Tibial nerve (tissue), 4 donors: Measurements from ENCODE around the gene TLNRD1. TPM values are rescaled to one million over a fixed set of nuclear protein-coding genes. Genes with fewer than 3 reads are reported as not detected.

Source experiments
- DNase-seq, 2 donors: peaks; one replicate each; pipeline ENCODE4 v3.0.0-alpha.2; 2019; ENCODE audit warnings: low spot score in 2 of 2
- H3K27ac ChIP-seq, 4 donors: fragments of 200-600 bp; sonication (generic) in 3 of 4; one replicate each; pipeline ENCODE4 v1.5.1; 2017 to 2019; ENCODE audit warnings: mild to moderate bottlenecking in 1 of 4
- H3K27me3 ChIP-seq, 2 donors: fragments of 200-600 bp; sonication (generic) in 1 of 2; one replicate each; pipeline versions ENCODE4 v1.5.1 to v1.6.0; 2017 to 2019
- H3K36me3 ChIP-seq, 3 donors: fragments of 200-600 bp; sonication (generic); one replicate each; pipeline ENCODE4 v1.5.1; 2018 to 2019
- H3K4me1 ChIP-seq, 4 donors: fragments of 200-600 bp; sonication (generic) in 3 of 4; one replicate each; pipeline ENCODE4 v1.5.1; 2017 to 2019
- H3K4me3 ChIP-seq, 4 donors: fragments of 200-600 bp; sonication (generic) in 3 of 4; one replicate each; pipeline ENCODE4 v1.5.1; 2017 to 2019; ENCODE audit warnings: mild to moderate bottlenecking in 1 of 4, moderate library complexity in 1 of 4
- H3K9me3 ChIP-seq, 4 donors: fragments of 200-600 bp; sonication (generic) in 3 of 4; one replicate each; pipeline ENCODE4 v1.5.1; 2017 to 2019
- EP300 ChIP-seq, 2 donors: sonication (generic); formaldehyde crosslinking; IDR thresholded peaks; one replicate each; pipeline ENCODE4 v1.6.1; 2017; ENCODE audit warnings: antibody characterized with exemption in 2 of 2, mild to moderate bottlenecking in 1 of 2
- POLR2A ChIP-seq, 2 donors: fragments of 450-650 bp; IDR thresholded peaks; one replicate each; pipeline ENCODE4 v1.6.1; 2017; ENCODE audit warnings: antibody characterized with exemption in 2 of 2, mild to moderate bottlenecking in 2 of 2, moderate library complexity in 2 of 2
- WGBS, 2 donors: methylation state at CpG; one replicate each; pipeline ENCODE4 v1.1.5; 2018; 5-methylcytosine and 5-hydroxymethylcytosine counted together
- total RNA-seq, 4 donors: library from RNA; depleted of rRNA; stranded (reverse); fragments of >200 nt; gene quantifications; one replicate each; pipeline ENCODE4 v1.1.0, GENCODE V29; 2016
- TF ChIP-seq, protein P1 (sequence below), 5 experiments: fragments of 200-600 bp in 3 of 5; fragments of 450-650 bp in 2 of 5; sonication (generic) in 3 of 5; IDR thresholded peaks; one replicate each; pipeline ENCODE4 v1.5.1; 2016 to 2019; ENCODE audit warnings: antibody characterized with exemption in 5 of 5, mild to moderate bottlenecking in 3 of 5, moderate library complexity in 2 of 5

Gene TLNRD1
- total RNA-seq, 4 donors from 2014 or later, result 18.8 to 46.5 (median 30.0) TPM

DNA sequence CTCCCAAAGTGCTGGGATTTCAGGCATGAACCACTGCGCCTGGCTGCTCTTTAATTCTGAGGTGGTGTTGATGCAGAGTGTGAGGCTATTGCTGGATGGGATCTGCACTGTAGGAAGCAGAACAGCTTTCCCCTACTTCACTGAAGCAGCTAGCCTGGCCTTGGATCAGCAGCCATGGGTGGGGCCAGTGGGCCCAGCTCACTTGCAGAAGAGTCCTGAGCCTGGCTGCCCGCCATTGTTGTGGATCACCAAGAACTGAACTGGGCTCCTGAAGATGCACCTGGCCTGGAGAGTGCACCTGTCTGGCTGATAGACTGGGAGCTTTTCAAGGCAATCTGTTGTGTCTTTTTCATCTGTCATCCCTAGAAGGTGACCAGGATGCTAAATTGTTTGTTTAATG is 11.9 kb downstream of the TLNRD1 start:
- no peak overlapping the region for H3K27ac ChIP-seq
- TF ChIP-seq POLR2A (IDR thresholded peaks at IDR 0.05), result no peak
- TF ChIP-seq, protein P1, sequence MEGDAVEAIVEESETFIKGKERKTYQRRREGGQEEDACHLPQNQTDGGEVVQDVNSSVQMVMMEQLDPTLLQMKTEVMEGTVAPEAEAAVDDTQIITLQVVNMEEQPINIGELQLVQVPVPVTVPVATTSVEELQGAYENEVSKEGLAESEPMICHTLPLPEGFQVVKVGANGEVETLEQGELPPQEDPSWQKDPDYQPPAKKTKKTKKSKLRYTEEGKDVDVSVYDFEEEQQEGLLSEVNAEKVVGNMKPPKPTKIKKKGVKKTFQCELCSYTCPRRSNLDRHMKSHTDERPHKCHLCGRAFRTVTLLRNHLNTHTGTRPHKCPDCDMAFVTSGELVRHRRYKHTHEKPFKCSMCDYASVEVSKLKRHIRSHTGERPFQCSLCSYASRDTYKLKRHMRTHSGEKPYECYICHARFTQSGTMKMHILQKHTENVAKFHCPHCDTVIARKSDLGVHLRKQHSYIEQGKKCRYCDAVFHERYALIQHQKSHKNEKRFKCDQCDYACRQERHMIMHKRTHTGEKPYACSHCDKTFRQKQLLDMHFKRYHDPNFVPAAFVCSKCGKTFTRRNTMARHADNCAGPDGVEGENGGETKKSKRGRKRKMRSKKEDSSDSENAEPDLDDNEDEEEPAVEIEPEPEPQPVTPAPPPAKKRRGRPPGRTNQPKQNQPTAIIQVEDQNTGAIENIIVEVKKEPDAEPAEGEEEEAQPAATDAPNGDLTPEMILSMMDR (IDR thresholded peaks at IDR 0.05), result no peak
- TF ChIP-seq EP300 (IDR thresholded peaks at IDR 0.05), result no peak
- H3K36me3 ChIP-seq, result no peaks in the 10 kb centered on the region
- H3K4me3 ChIP-seq, result no peak overlapping the region
- H3K27me3 ChIP-seq, result no peaks in the 10 kb centered on the region
- no peaks in the 10 kb centered on the region for H3K9me3 ChIP-seq
- 92 to 100% methylated on average over 1 to 2 of the region's 2 CpGs for WGBS, 2 donors
- no peak for DNase-seq
- H3K4me1 ChIP-seq, result peaks cover 0 to 43% (median 4%) of the 10 kb centered on the region in 4 donors

DNA sequence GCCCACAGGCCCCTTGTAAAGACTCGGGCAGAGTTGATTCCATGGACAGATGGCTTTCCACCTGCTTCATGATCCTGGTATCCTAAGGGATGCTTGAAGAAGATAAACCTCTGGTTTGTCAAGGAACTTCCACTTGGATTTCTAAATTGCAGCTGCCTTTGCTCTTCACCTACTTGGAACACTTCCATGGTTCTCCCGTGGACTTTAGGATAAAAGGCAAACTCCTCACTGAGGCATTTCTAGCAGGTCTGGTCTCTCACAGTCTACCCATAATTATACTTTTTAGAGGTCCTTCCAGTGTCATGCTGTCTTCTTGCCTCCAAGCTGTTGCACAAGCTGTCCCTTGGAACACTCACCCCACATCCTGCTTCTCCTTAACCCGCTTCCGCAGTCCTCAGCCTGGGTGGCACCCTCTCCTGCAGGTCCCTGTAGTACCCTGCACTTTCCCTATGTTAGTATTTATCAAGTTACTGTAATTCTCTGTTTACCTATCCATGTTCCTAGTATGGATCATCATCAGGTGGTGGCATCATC is 12.7 kb downstream of the TLNRD1 start:
- WGBS, 2 donors, result 69 to 88% methylated on average over 4 of the region's 4 CpGs
- Histone ChIP-seq H3K4me1 (peaks cover 0 to 43% (median 4%) of the 10 kb centered on the region in 4 donors), H3K36me3 (no peaks in the 10 kb centered on the region), H3K27me3 (no peaks in the 10 kb centered on the region), H3K9me3 (no peaks in the 10 kb centered on the region), H3K27ac (no peak overlapping the region), H3K4me3 (no peak overlapping the region)
- DNase-seq, result no peak
- TF ChIP-seq POLR2A (IDR thresholded peaks at IDR 0.05) (no peak), EP300 (IDR thresholded peaks at IDR 0.05) (no peak)
- TF ChIP-seq, protein P1 (IDR thresholded peaks at IDR 0.05), result no peak

GRCh38 chr15:81014446-81015093 is 13.8 kb downstream of the TLNRD1 start:
- WGBS, 2 donors, result 81 to 88% methylated on average over 9 of the region's 9 CpGs
- TF ChIP-seq POLR2A (IDR thresholded peaks at IDR 0.05) (no peak), EP300 (IDR thresholded peaks at IDR 0.05) (no peak)
- TF ChIP-seq, protein P1 (IDR thresholded peaks at IDR 0.05), result no peak
- H3K27me3 ChIP-seq, result no peaks in the 10 kb centered on the region
- H3K36me3 ChIP-seq, result no peaks in the 10 kb centered on the region
- no peak overlapping the region for H3K4me3 ChIP-seq
- no peak for DNase-seq
- peaks cover 0 to 43% (median 4%) of the 10 kb centered on the region in 4 donors for H3K4me1 ChIP-seq
- no peaks in the 10 kb centered on the region for H3K9me3 ChIP-seq
- no peak overlapping the region for H3K27ac ChIP-seq

- DNase-seq, result no peak
- peak overlapping the region in 2 of 4 donors; percentile 61 to 80 for H3K27ac ChIP-seq
- H3K27me3 ChIP-seq, result no peaks in the 10 kb centered on the region
- H3K9me3 ChIP-seq, result no peaks in the 10 kb centered on the region
- WGBS, 2 donors, result 43 to 48% methylated on average over 8 of the region's 8 CpGs
- no peaks in the 10 kb centered on the region for H3K36me3 ChIP-seq
- H3K4me3 ChIP-seq, result no peak overlapping the region
- peaks cover 0 to 40% (median 4%) of the 10 kb centered on the region in 4 donors for H3K4me1 ChIP-seq
- TF ChIP-seq EP300 (IDR thresholded peaks at IDR 0.05) (no peak), POLR2A (IDR thresholded peaks at IDR 0.05) (no peak)
- TF ChIP-seq, protein P1 (IDR thresholded peaks at IDR 0.05), result no peak
Observed at GRCh38 chr15:81015621-81016488, 15.1 kb downstream of the TLNRD1 start.
